HEK293T (cell line): ENCODE data around the gene GINS1.

Experiments used
- ARNT ChIP-seq: fragments of 450-650 bp; IDR thresholded peaks from 2 replicates; pipeline ENCODE4 v1.6.1; 2017; ENCODE audit warnings: mild to moderate bottlenecking
- BHLHE40 ChIP-seq: fragments of 450-650 bp; IDR thresholded peaks from 2 replicates; pipeline ENCODE4 v1.6.1; 2016; ENCODE audit warnings: mild to moderate bottlenecking, moderate library complexity, borderline replicate concordance
- HDGF ChIP-seq: fragments of 450-650 bp; IDR thresholded peaks from 2 replicates; pipeline ENCODE4 v1.6.1; 2017; ENCODE audit warnings: antibody characterized with exemption, borderline replicate concordance

GRCh38 chr20:25361287-25361683, 46.2 kb upstream of the GINS1 start:
- TF ChIP-seq BHLHE40 (no peak), ARNT (no peak), HDGF (no peak)
